ENCODE measurements around the gene VAV2. TPM values are rescaled to one million over a fixed set of nuclear protein-coding genes. Genes with fewer than 3 reads are reported as not detected.
"Not testable (repeated sequence)": the region's sequence is repeated elsewhere in the genome, so short reads cannot be mapped to it uniquely, and the experiment has no call there.

VAV2 gene
- total RNA-seq, 1 experiment from 2014 or later: 25.1 TPM

- DNase-seq (ENCODE audit: low read depth): no peak
- in situ Hi-C loops (cut with HindIII; ENCODE audit: low pct_unique_long_range_greater_than_20kb, low sequenced_read_pairs): loop anchor here (25.0 kb wide), 1 partner anchor 216 kb away; no protein-coding TSS in a partner anchor
These were observed 11.1 kb upstream of the VAV2 start for GRCh38 chr9:134003237-134003636.

- in situ Hi-C loops (cut with HindIII; ENCODE audit: low pct_unique_long_range_greater_than_20kb, low sequenced_read_pairs): loop anchor here (25.0 kb wide), 1 partner anchor 215 kb away; no protein-coding TSS in a partner anchor
- no peak for DNase-seq (ENCODE audit: low read depth)
These were observed 10.7 kb upstream of the VAV2 start for GRCh38 chr9:134002796-134003195.

- no peak for DNase-seq (ENCODE audit: low read depth)
- in situ Hi-C loops (cut with HindIII; ENCODE audit: low pct_unique_long_range_greater_than_20kb, low sequenced_read_pairs): loop anchor here (25.0 kb wide), 1 partner anchor 213 kb away; no protein-coding TSS in a partner anchor
These were observed 7.7 kb upstream of the VAV2 start for GRCh38 chr9:133999851-134000265.

- no peak for DNase-seq (ENCODE audit: low read depth)
- in situ Hi-C loops (cut with HindIII; ENCODE audit: low pct_unique_long_range_greater_than_20kb, low sequenced_read_pairs): no loop called here
These were observed 6.9 kb upstream of the VAV2 start for GRCh38 chr9:133998915-133999595.

GRCh38 chr9:133997584-133997983 is 5.5 kb upstream of the VAV2 start:
- in situ Hi-C loops (cut with HindIII; ENCODE audit: low pct_unique_long_range_greater_than_20kb, low sequenced_read_pairs): no loop called here

GRCh38 chr9:133996531-133997520 is 4.7 kb upstream of the VAV2 start:
- DNase-seq (ENCODE audit: low read depth): no peak
- in situ Hi-C loops (cut with HindIII; ENCODE audit: low pct_unique_long_range_greater_than_20kb, low sequenced_read_pairs): no loop called here

More at GRCh38 chr9:133997584-133997983, 5.5 kb upstream of the VAV2 start:
- DNase-seq (ENCODE audit: low read depth): no peak

GRCh38 chr9:133995012-133995896 is 3.1 kb upstream of the VAV2 start:
- in situ Hi-C loops (cut with HindIII; ENCODE audit: low pct_unique_long_range_greater_than_20kb, low sequenced_read_pairs): no loop called here
- peak; percentile 17 for DNase-seq (ENCODE audit: low read depth)

GRCh38 chr9:133994353-133995011 is 2.4 kb upstream of the VAV2 start:
- in situ Hi-C loops (cut with HindIII; ENCODE audit: low pct_unique_long_range_greater_than_20kb, low sequenced_read_pairs): no loop called here
- DNase-seq (ENCODE audit: low read depth): peak; percentile 55

- DNase-seq (ENCODE audit: low read depth): no peak
- in situ Hi-C loops (cut with HindIII; ENCODE audit: low pct_unique_long_range_greater_than_20kb, low sequenced_read_pairs): no loop called here
These were observed 1.6 kb upstream of the VAV2 start for GRCh38 chr9:133993635-133994253.

GRCh38 chr9:133992780-133993634 is 883 bp upstream of the VAV2 start:
- DNase-seq (ENCODE audit: low read depth): peak; percentile 83
- in situ Hi-C loops (cut with HindIII; ENCODE audit: low pct_unique_long_range_greater_than_20kb, low sequenced_read_pairs): no loop called here

- in situ Hi-C loops (cut with HindIII; ENCODE audit: low pct_unique_long_range_greater_than_20kb, low sequenced_read_pairs): no loop called here
- peak; percentile 39 for DNase-seq (ENCODE audit: low read depth)
These were observed 756 bp downstream of the VAV2 start for GRCh38 chr9:133991214-133991921.

GRCh38 chr9:133990366-133991213 is 1.5 kb downstream of the VAV2 start:
- in situ Hi-C loops (cut with HindIII; ENCODE audit: low pct_unique_long_range_greater_than_20kb, low sequenced_read_pairs): no loop called here

GRCh38 chr9:133989625-133990365 is 2.3 kb downstream of the VAV2 start:
- DNase-seq (ENCODE audit: low read depth): no peak
- in situ Hi-C loops (cut with HindIII; ENCODE audit: low pct_unique_long_range_greater_than_20kb, low sequenced_read_pairs): no loop called here

More at GRCh38 chr9:133990366-133991213, 1.5 kb downstream of the VAV2 start:
- peak; percentile 90 for DNase-seq (ENCODE audit: low read depth)

- in situ Hi-C loops (cut with HindIII; ENCODE audit: low pct_unique_long_range_greater_than_20kb, low sequenced_read_pairs); DNase-seq (ENCODE audit: low read depth): not testable (repeated sequence)
These were observed 3.4 kb downstream of the VAV2 start for GRCh38 chr9:133988771-133989170.

Measured in Caki2 (cell line).